ENCODE data around the gene KLF7. TPM values are rescaled to one million over a fixed set of nuclear protein-coding genes. Genes with fewer than 3 reads are reported as not detected.

The KLF7 gene
- total and polyA plus RNA-seq, 4 experiments from 2014 or later = 14.1 to 47.1 (median 31.4) TPM

GRCh38 chr2:207156451-207157161, 9.1 kb downstream of the KLF7 start:
- H3K9me3 Mint-ChIP-seq = peaks cover 0 to 1% (median 0%) of the 10 kb centered on the region in 8 donors
- POLR2A ChIA-PET (ENCODE audit: partially characterized antibody) = interaction anchor here (1.5 to 5.7 kb wide), 4 partner anchors 9 to 373 kb away, joined by 3 to 86 read pairs (median 42); partner anchors contain the start of genes CREB1 and KLF7
- H3K4me1 ChIP-seq (ENCODE audit: insufficient read depth, low read length) = peaks cover 54% of the 10 kb centered on the region

GRCh38 chr2:207155516-207156444, 10.0 kb downstream of the KLF7 start:
- DNase-seq = peak in 3 of 5 donors; percentile 24 to 26 (median 26)
- Mint-ChIP-seq H3K4me1 (peaks cover 43 to 88% (median 69%) of the 10 kb centered on the region in 4 donors), H3K4me3 (peak overlapping the region; percentile 26 to 76 (median 70)), H3K27ac (peak overlapping the region; percentile 19 to 88 (median 82)), H3K36me3 (peaks cover 0 to 4% of the 10 kb centered on the region in 2 donors), H3K27me3 (no peaks in the 10 kb centered on the region), H3K9me3 (peaks cover 0 to 1% (median 0%) of the 10 kb centered on the region in 8 donors)
- CTCF ChIA-PET (ENCODE audit: partially characterized antibody) = interaction anchor here (0.7 to 1.9 kb wide), 7 partner anchors 9 to 471 kb away, joined by 3 to 11 read pairs (median 3); partner anchors contain the start of gene KLF7
- POLR2A ChIA-PET (ENCODE audit: partially characterized antibody) = interaction anchor here (1.5 to 5.7 kb wide), 4 partner anchors 8 to 374 kb away, joined by 3 to 86 read pairs (median 42); partner anchors contain the start of genes CREB1 and KLF7
- Histone ChIP-seq H3K27ac (ENCODE audit: low read depth, low read length) (no peak overlapping the region), H3K27me3 (ENCODE audit: insufficient read depth, low read length) (no peaks in the 10 kb centered on the region), H3K9me3 (ENCODE audit: control insufficient read depth in 1 of 2, low read length in 2 of 2) (no peaks in the 10 kb centered on the region), H3K4me1 (ENCODE audit: insufficient read depth, low read length) (peaks cover 51% of the 10 kb centered on the region), H3K36me3 (ENCODE audit: insufficient read depth, low read length) (no peaks in the 10 kb centered on the region), H3K4me3 (ENCODE audit: low read length in 2 of 2) (no peak overlapping the region)
- intact Hi-C loops (cut with micrococcal nuclease) = loop anchor here (1.0 kb wide), 2 partner anchors 9 to 11 kb away; no protein-coding TSS in a partner anchor

More at GRCh38 chr2:207156451-207157161, 9.1 kb downstream of the KLF7 start:
- H3K27me3 ChIP-seq (ENCODE audit: insufficient read depth, low read length) = no peaks in the 10 kb centered on the region
- H3K36me3 Mint-ChIP-seq = peaks cover 0 to 8% of the 10 kb centered on the region in 2 donors
- CTCF ChIA-PET (ENCODE audit: partially characterized antibody) = interaction anchor here (1.0 to 1.9 kb wide), 5 partner anchors 10 to 357 kb away, joined by 3 to 11 read pairs (median 5); partner anchors contain the start of gene KLF7
- H3K4me3 ChIP-seq (ENCODE audit: low read length in 2 of 2) = no peak overlapping the region
- DNase-seq = no peak
- H3K9me3 ChIP-seq (ENCODE audit: control insufficient read depth in 1 of 2, low read length in 2 of 2) = no peaks in the 10 kb centered on the region
- H3K4me3 Mint-ChIP-seq = peak overlapping the region in 7 of 8 donors; percentile 6 to 76 (median 43)
- H3K4me1 Mint-ChIP-seq = peaks cover 49 to 89% (median 74%) of the 10 kb centered on the region in 4 donors
- intact Hi-C loops (cut with micrococcal nuclease) = loop anchor here (1.0 kb wide), 2 partner anchors 8 to 12 kb away; no protein-coding TSS in a partner anchor
- no peaks in the 10 kb centered on the region for H3K27me3 Mint-ChIP-seq
- no peak overlapping the region for H3K27ac ChIP-seq (ENCODE audit: low read depth, low read length)
- no peaks in the 10 kb centered on the region for H3K36me3 ChIP-seq (ENCODE audit: insufficient read depth, low read length)
- peak overlapping the region in 5 of 7 donors; percentile 19 to 88 (median 73) for H3K27ac Mint-ChIP-seq

- ChIA-PET CTCF (ENCODE audit: partially characterized antibody) (interaction anchor here (1.0 to 1.9 kb wide), 5 partner anchors 8 to 23 kb away, joined by 3 to 11 read pairs (median 4); partner anchors contain the start of gene KLF7), POLR2A (ENCODE audit: partially characterized antibody) (interaction anchor here (1.9 to 5.7 kb wide), 3 partner anchors 11 to 375 kb away, joined by 6 to 86 read pairs (median 79); partner anchors contain the start of genes CREB1 and KLF7)
- H3K36me3 Mint-ChIP-seq = peaks cover 0 to 4% of the 10 kb centered on the region in 2 donors
- DNase-seq = no peak
- Histone ChIP-seq H3K4me3 (ENCODE audit: low read length in 2 of 2) (no peak overlapping the region), H3K9me3 (ENCODE audit: control insufficient read depth in 1 of 2, low read length in 2 of 2) (no peaks in the 10 kb centered on the region), H3K27ac (ENCODE audit: low read depth, low read length) (no peak overlapping the region), H3K27me3 (ENCODE audit: insufficient read depth, low read length) (no peaks in the 10 kb centered on the region), H3K4me1 (ENCODE audit: insufficient read depth, low read length) (peaks cover 59% of the 10 kb centered on the region), H3K36me3 (ENCODE audit: insufficient read depth, low read length) (no peaks in the 10 kb centered on the region)
- H3K27ac Mint-ChIP-seq = peak overlapping the region in 4 of 7 donors; percentile 20 to 88 (median 70)
- H3K9me3 Mint-ChIP-seq = peaks cover 0 to 1% (median 0%) of the 10 kb centered on the region in 8 donors
- peaks cover 49 to 90% (median 72%) of the 10 kb centered on the region in 4 donors for H3K4me1 Mint-ChIP-seq
- intact Hi-C loops (cut with micrococcal nuclease) = no loop called here
- no peaks in the 10 kb centered on the region for H3K27me3 Mint-ChIP-seq
- H3K4me3 Mint-ChIP-seq = peak overlapping the region in 5 of 8 donors; percentile 7 to 74 (median 25)
Observed at GRCh38 chr2:207154556-207155510, 10.9 kb downstream of the KLF7 start.

GRCh38 chr2:207153266-207153975, 12.3 kb downstream of the KLF7 start:
- H3K27ac Mint-ChIP-seq = peak overlapping the region in 3 of 7 donors; percentile 13 to 59 (median 19)

GRCh38 chr2:207151048-207151447, 14.7 kb downstream of the KLF7 start:
- Histone ChIP-seq H3K9me3 (ENCODE audit: control insufficient read depth in 1 of 2, low read length in 2 of 2) (no peaks in the 10 kb centered on the region), H3K4me3 (ENCODE audit: low read length in 2 of 2) (no peak overlapping the region), H3K36me3 (ENCODE audit: insufficient read depth, low read length) (no peaks in the 10 kb centered on the region), H3K27ac (ENCODE audit: low read depth, low read length) (no peak overlapping the region), H3K27me3 (ENCODE audit: insufficient read depth, low read length) (no peaks in the 10 kb centered on the region), H3K4me1 (ENCODE audit: insufficient read depth, low read length) (peaks cover 49% of the 10 kb centered on the region)
- CTCF ChIA-PET (ENCODE audit: partially characterized antibody) = no interaction called here
- peaks cover 51 to 84% (median 60%) of the 10 kb centered on the region in 4 donors for H3K4me1 Mint-ChIP-seq
- no peak overlapping the region for H3K27ac Mint-ChIP-seq
- H3K36me3 Mint-ChIP-seq = peaks cover 12 to 15% of the 10 kb centered on the region in 2 donors
- intact Hi-C loops (cut with micrococcal nuclease) = no loop called here
- H3K4me3 Mint-ChIP-seq = no peak overlapping the region
- no peak for DNase-seq
- H3K27me3 Mint-ChIP-seq = no peaks in the 10 kb centered on the region
- no peaks in the 10 kb centered on the region for H3K9me3 Mint-ChIP-seq
- POLR2A ChIA-PET (ENCODE audit: partially characterized antibody) = interaction anchor here (6.0 kb wide), 1 partner anchor 13 kb away, joined by 57 read pairs; the partner anchor contains the start of gene KLF7

More at GRCh38 chr2:207153266-207153975, 12.3 kb downstream of the KLF7 start:
- no peaks in the 10 kb centered on the region for H3K9me3 ChIP-seq (ENCODE audit: control insufficient read depth in 1 of 2, low read length in 2 of 2)
- H3K4me3 Mint-ChIP-seq = peak overlapping the region in 4 of 8 donors; percentile 11 to 67 (median 36)
- H3K4me1 ChIP-seq (ENCODE audit: insufficient read depth, low read length) = peaks cover 63% of the 10 kb centered on the region
- no peaks in the 10 kb centered on the region for H3K27me3 ChIP-seq (ENCODE audit: insufficient read depth, low read length)
- POLR2A ChIA-PET (ENCODE audit: partially characterized antibody) = interaction anchor here (1.1 to 5.7 kb wide), 3 partner anchors 11 to 80 kb away, joined by 3 to 86 read pairs (median 79); partner anchors contain the start of gene KLF7
- DNase-seq = no peak
- intact Hi-C loops (cut with micrococcal nuclease) = loop anchor here (1.0 kb wide), 1 partner anchor 10 kb away; no protein-coding TSS in a partner anchor
- CTCF ChIA-PET (ENCODE audit: partially characterized antibody) = interaction anchor here (1.0 to 1.7 kb wide), 2 partner anchors 9 to 11 kb away, joined by 3 to 5 read pairs; no protein-coding TSS in a partner anchor
- no peak overlapping the region for H3K27ac ChIP-seq (ENCODE audit: low read depth, low read length)
- H3K4me3 ChIP-seq (ENCODE audit: low read length in 2 of 2) = no peak overlapping the region
- H3K36me3 ChIP-seq (ENCODE audit: insufficient read depth, low read length) = no peaks in the 10 kb centered on the region
- H3K27me3 Mint-ChIP-seq = no peaks in the 10 kb centered on the region
- H3K9me3 Mint-ChIP-seq = peaks cover 0 to 1% (median 0%) of the 10 kb centered on the region in 8 donors
- H3K4me1 Mint-ChIP-seq = peaks cover 59 to 91% (median 74%) of the 10 kb centered on the region in 4 donors
- peaks cover 8% of the 10 kb centered on the region in 2 donors for H3K36me3 Mint-ChIP-seq

Data from CD4-positive, alpha-beta memory T cell (primary cell).